HG02763 (cell line): ENCODE results near the gene AIFM2.

Source experiments
- ATAC-seq: cut with Tn5 transposase; IDR thresholded peaks from one replicate; pipeline ENCODE4 v1.9.1; 2021; ENCODE audit warnings: mild to moderate bottlenecking, moderate library complexity; ENCODE audit not compliant: unreplicated experiment

AIFM2 gene

GRCh38 chr10:70146489-70147258 lies 14.0 kb upstream of the AIFM2 start, which contains the start of gene TYSND1:
TSS of gene TYSND1 (minus strand) at chr10:70146700. CDS start at chr10:70146586, 114 bp downstream.
- ATAC-seq, result peak; percentile 94

- ATAC-seq, result peak; percentile 45
Measured at GRCh38 chr10:70145666-70146488, 13.3 kb upstream of the AIFM2 start.

- peak; percentile 4 for ATAC-seq
Measured at GRCh38 chr10:70145166-70145665, 12.6 kb upstream of the AIFM2 start.

GRCh38 chr10:70144372-70145110 lies 11.9 kb upstream of the AIFM2 start:
- no peak for ATAC-seq

GRCh38 chr10:70142555-70142954 lies 9.9 kb upstream of the AIFM2 start:
- no peak for ATAC-seq

GRCh38 chr10:70140297-70140696 lies 7.7 kb upstream of the AIFM2 start:
- no peak for ATAC-seq

- ATAC-seq, result no peak
Measured at GRCh38 chr10:70139997-70140250, 7.3 kb upstream of the AIFM2 start.

GRCh38 chr10:70139151-70139996 lies 6.7 kb upstream of the AIFM2 start:
- ATAC-seq, result no peak

GRCh38 chr10:70137927-70138883 lies 5.6 kb upstream of the AIFM2 start:
- ATAC-seq, result no peak

GRCh38 chr10:70137135-70137534 lies 4.5 kb upstream of the AIFM2 start:
- ATAC-seq, result no peak

GRCh38 chr10:70135684-70136083 lies 3.1 kb upstream of the AIFM2 start:
- no peak for ATAC-seq

GRCh38 chr10:70135046-70135445 lies 2.4 kb upstream of the AIFM2 start:
- no peak for ATAC-seq

GRCh38 chr10:70131560-70131937 lies 1.1 kb downstream of the AIFM2 start:
- no peak for ATAC-seq

GRCh38 chr10:70130878-70131559 lies 1.6 kb downstream of the AIFM2 start:
- no peak for ATAC-seq

- ATAC-seq, result no peak
Measured at GRCh38 chr10:70126700-70127395, 5.8 kb downstream of the AIFM2 start.

- no peak for ATAC-seq
Measured at GRCh38 chr10:70125918-70126552, 6.6 kb downstream of the AIFM2 start.

- no peak for ATAC-seq
Measured at GRCh38 chr10:70124918-70125317, 7.7 kb downstream of the AIFM2 start.

GRCh38 chr10:70124415-70124814 lies 8.2 kb downstream of the AIFM2 start:
- ATAC-seq, result no peak
